ENCODE data around the gene CUL1.

DNA sequence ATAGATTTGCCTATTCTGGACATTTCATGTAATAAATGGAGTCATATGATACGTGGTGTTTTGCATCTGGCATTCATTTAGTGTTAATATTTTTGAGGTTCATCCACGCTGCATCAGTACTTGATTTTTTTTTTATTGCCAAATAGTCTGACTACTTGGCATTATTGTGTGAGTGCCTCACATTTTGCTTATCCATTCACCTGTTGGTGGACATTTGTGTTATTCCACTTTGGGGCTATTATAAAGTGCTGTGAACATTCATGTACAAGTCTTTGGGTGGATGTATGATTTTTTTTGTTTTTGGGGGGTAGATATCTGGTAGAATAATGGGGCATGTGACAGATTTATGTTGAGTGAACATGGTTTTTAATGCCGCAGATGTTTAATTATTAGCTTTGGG, 19.7 kb downstream of the CUL1 start:
- TF ChIP-seq, protein P1, sequence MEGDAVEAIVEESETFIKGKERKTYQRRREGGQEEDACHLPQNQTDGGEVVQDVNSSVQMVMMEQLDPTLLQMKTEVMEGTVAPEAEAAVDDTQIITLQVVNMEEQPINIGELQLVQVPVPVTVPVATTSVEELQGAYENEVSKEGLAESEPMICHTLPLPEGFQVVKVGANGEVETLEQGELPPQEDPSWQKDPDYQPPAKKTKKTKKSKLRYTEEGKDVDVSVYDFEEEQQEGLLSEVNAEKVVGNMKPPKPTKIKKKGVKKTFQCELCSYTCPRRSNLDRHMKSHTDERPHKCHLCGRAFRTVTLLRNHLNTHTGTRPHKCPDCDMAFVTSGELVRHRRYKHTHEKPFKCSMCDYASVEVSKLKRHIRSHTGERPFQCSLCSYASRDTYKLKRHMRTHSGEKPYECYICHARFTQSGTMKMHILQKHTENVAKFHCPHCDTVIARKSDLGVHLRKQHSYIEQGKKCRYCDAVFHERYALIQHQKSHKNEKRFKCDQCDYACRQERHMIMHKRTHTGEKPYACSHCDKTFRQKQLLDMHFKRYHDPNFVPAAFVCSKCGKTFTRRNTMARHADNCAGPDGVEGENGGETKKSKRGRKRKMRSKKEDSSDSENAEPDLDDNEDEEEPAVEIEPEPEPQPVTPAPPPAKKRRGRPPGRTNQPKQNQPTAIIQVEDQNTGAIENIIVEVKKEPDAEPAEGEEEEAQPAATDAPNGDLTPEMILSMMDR (conservative IDR thresholded peaks at IDR 0.05), result no peak
- no peak for TF ChIP-seq ZFX (IDR thresholded peaks at IDR 0.05)
